GM12892 (cell line): ENCODE results near the gene SLC38A5.

Experiments
- POLR2A ChIP-seq: IDR thresholded peaks from 2 replicates; pipeline ENCODE4 v1.6.1; 2011; ENCODE audit warnings: low read depth, low read length, control low read depth
- POLR2AphosphoS5 ChIP-seq: IDR thresholded peaks from 2 replicates; pipeline ENCODE4 v1.6.1; 2011; ENCODE audit warnings: low read depth, low read length, control low read depth
- TAF1 ChIP-seq: IDR thresholded peaks from 2 replicates; pipeline ENCODE4 v1.6.1; 2011; ENCODE audit warnings: low read depth, mild to moderate bottlenecking, control low read depth, low read length, borderline replicate concordance

DNA sequence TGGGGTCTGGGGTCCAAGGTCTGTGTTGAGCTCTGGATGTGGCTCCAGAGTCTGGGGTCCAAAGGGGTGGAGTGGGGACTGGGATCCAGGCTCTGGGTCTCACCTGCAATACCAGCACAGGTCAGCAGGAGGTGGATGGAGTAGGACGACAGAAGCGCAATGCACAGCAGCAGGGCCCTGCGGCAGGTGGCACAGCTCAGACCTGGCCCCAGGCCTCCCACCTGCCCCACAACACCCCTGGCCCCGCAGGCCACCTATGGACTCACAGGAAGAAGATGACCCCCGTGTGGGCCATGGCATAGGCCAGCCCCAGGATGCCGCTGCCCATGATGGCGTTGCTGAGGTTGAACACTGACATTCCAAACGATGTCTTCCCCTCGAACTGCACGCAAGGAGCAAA lies 3.4 kb downstream of the SLC38A5 start:
- TF ChIP-seq POLR2AphosphoS5 = no peak
- no peak for TF ChIP-seq POLR2A
- no peak for TF ChIP-seq TAF1
